ENCODE data around the gene APAF1. TPM values are rescaled to one million over a fixed set of nuclear protein-coding genes. Genes with fewer than 3 reads are reported as not detected.

Gene APAF1
- polyA plus RNA-seq, 3 donors: 29.5 to 36.7 (median 30.0) TPM

DNA sequence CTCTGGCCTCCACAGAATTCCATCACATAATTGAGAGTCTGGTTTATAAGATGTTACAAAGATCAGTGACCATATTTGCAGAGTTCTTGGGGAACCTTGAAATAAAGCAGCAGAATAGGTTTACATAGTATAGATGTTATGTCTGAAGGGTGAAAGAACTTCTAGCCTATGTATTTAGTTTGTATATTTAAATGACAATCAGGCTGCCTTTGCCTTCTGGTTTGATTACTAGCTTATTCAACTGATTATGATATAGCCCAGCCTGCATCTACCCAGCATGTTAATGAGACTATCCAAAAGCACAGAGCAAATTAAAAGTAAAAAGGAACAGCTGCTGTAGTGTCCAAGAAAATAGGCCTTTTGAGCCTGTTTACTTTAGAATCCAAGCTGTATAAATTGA is 85.3 kb downstream of the APAF1 start:
- Histone ChIP-seq H4K20me1 (ENCODE audit: insufficient read depth, low read length) (peaks cover 84% of the 10 kb centered on the region), H3K27ac (ENCODE audit: low read depth in 1 of 2, low read length in 2 of 2) (no peak overlapping the region), H3K9me3 (replicated peaks in 1 of 2; ENCODE audit: control insufficient read depth in 1 of 2, insufficient read depth in 1 of 2, low read length in 2 of 2) (no peaks in the 10 kb centered on the region), H3K4me3 (replicated peaks in 1 of 3; ENCODE audit: low read depth in 2 of 3, low read length in 3 of 3) (no peak overlapping the region), H3K36me3 (replicated peaks in 1 of 2; ENCODE audit: control insufficient read depth in 1 of 2, insufficient read depth in 2 of 2, low read length in 2 of 2) (peaks cover 97 to 98% of the 10 kb centered on the region in 2 donors), H3K9ac (ENCODE audit: insufficient read depth, low read length, poor library complexity, severe bottlenecking) (no peak overlapping the region), H3K79me2 (ENCODE audit: insufficient read depth, low read length) (peaks cover 2% of the 10 kb centered on the region), H3K4me1 (ENCODE audit: control insufficient read depth in 1 of 2, insufficient read depth in 2 of 2, low read length in 2 of 2) (no peaks in the 10 kb centered on the region), H2AFZ (ENCODE audit: insufficient read depth, low read depth, low read length, poor library complexity, severe bottlenecking) (no peak overlapping the region), H3K27me3 (ENCODE audit: control insufficient read depth in 2 of 2, insufficient read depth in 2 of 2, low read length in 2 of 2) (no peaks in the 10 kb centered on the region), H3K4me2 (replicated peaks; ENCODE audit: extremely low read depth, low read length, poor library complexity, severe bottlenecking) (no peak overlapping the region)
- intact Hi-C loops (cut with micrococcal nuclease): no loop called here
- H3K4me1 Mint-ChIP-seq: peaks cover 2% of the 10 kb centered on the region
- H3K36me3 Mint-ChIP-seq: peaks cover 83 to 92% of the 10 kb centered on the region in 2 donors
- TF ChIP-seq, protein P1, sequence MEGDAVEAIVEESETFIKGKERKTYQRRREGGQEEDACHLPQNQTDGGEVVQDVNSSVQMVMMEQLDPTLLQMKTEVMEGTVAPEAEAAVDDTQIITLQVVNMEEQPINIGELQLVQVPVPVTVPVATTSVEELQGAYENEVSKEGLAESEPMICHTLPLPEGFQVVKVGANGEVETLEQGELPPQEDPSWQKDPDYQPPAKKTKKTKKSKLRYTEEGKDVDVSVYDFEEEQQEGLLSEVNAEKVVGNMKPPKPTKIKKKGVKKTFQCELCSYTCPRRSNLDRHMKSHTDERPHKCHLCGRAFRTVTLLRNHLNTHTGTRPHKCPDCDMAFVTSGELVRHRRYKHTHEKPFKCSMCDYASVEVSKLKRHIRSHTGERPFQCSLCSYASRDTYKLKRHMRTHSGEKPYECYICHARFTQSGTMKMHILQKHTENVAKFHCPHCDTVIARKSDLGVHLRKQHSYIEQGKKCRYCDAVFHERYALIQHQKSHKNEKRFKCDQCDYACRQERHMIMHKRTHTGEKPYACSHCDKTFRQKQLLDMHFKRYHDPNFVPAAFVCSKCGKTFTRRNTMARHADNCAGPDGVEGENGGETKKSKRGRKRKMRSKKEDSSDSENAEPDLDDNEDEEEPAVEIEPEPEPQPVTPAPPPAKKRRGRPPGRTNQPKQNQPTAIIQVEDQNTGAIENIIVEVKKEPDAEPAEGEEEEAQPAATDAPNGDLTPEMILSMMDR (IDR thresholded peaks at IDR 0.05): no peak
- H3K27me3 Mint-ChIP-seq (ENCODE audit: low read depth in 3 of 3): peaks cover 0 to 2% (median 0%) of the 10 kb centered on the region in 3 donors
- H3K27ac Mint-ChIP-seq: no peak overlapping the region
- no peaks in the 10 kb centered on the region for H3K9me3 Mint-ChIP-seq
- DNase-seq: no peak
- no peak overlapping the region for H3K4me3 Mint-ChIP-seq

DNA sequence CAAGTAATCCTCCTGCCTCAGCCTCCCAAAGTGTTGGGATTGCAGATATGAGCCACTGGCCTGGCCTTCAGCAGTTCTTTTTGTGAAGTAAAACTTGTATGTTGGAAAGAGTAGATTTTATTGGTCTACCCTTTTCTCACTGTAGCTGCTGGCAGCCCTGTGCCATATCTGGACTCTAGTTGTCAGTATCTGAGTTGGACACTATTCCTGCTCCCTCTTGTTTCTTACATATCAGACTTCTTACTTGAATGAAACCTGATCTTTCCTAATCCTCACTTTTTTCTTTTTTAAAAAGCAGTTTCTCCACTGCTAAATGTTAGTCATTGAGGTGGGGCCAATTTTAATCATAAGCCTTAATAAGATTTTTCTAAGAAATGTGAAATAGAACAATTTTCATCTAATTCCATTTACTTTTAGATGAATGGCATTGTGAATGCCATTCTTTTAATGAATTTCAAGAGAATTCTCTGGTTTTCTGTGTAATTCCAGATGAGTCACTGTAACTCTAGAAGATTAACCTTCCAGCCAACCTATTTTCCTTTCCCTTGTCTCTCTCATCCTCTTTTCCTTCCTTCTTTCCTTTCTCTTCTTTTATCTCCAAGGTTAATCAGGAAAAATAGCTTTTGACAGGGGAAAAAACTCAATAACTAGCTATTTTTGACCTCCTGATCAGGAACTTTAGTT is 88.7 kb downstream of the APAF1 start:
- Mint-ChIP-seq H3K36me3 (peaks cover 74 to 75% of the 10 kb centered on the region in 2 donors), H3K27ac (peak overlapping the region in 1 of 7 donors; percentile 60), H3K9me3 (no peaks in the 10 kb centered on the region), H3K4me1 (no peaks in the 10 kb centered on the region), H3K27me3 (ENCODE audit: low read depth in 3 of 3) (peaks cover 0 to 2% (median 0%) of the 10 kb centered on the region in 3 donors), H3K4me3 (no peak overlapping the region)
- H3K9me3 ChIP-seq (replicated peaks in 1 of 2; ENCODE audit: control insufficient read depth in 1 of 2, insufficient read depth in 1 of 2, low read length in 2 of 2): no peaks in the 10 kb centered on the region
- TF ChIP-seq, protein P1 (IDR thresholded peaks at IDR 0.05): no peak
- no peak overlapping the region for H3K4me2 ChIP-seq (replicated peaks; ENCODE audit: extremely low read depth, low read length, poor library complexity, severe bottlenecking)
- H4K20me1 ChIP-seq (ENCODE audit: insufficient read depth, low read length): peaks cover 61% of the 10 kb centered on the region
- peaks cover 76 to 88% of the 10 kb centered on the region in 2 donors for H3K36me3 ChIP-seq (replicated peaks in 1 of 2; ENCODE audit: control insufficient read depth in 1 of 2, insufficient read depth in 2 of 2, low read length in 2 of 2)
- H3K4me3 ChIP-seq (replicated peaks in 1 of 3; ENCODE audit: low read depth in 2 of 3, low read length in 3 of 3): no peak overlapping the region
- H3K27me3 ChIP-seq (ENCODE audit: control insufficient read depth in 2 of 2, insufficient read depth in 2 of 2, low read length in 2 of 2): no peaks in the 10 kb centered on the region
- intact Hi-C loops (cut with micrococcal nuclease): no loop called here
- H3K79me2 ChIP-seq (ENCODE audit: insufficient read depth, low read length): no peaks in the 10 kb centered on the region
- no peak overlapping the region for H3K27ac ChIP-seq (ENCODE audit: low read depth in 1 of 2, low read length in 2 of 2)
- no peak overlapping the region for H2AFZ ChIP-seq (ENCODE audit: insufficient read depth, low read depth, low read length, poor library complexity, severe bottlenecking)
- no peak for DNase-seq
- no peak overlapping the region for H3K9ac ChIP-seq (ENCODE audit: insufficient read depth, low read length, poor library complexity, severe bottlenecking)
- no peaks in the 10 kb centered on the region for H3K4me1 ChIP-seq (ENCODE audit: control insufficient read depth in 1 of 2, insufficient read depth in 2 of 2, low read length in 2 of 2)
